Neural progenitor cell (in vitro differentiated cells): ENCODE results near the gene WBP1L. TPM values are rescaled to one million over a fixed set of nuclear protein-coding genes. Genes with fewer than 3 reads are reported as not detected.
"Not testable (repeated sequence)": the region's sequence is repeated elsewhere in the genome, so short reads cannot be mapped to it uniquely, and the experiment has no call there.

Experiments used
- DNase-seq: peaks from one replicate; pipeline ENCODE4 v3.0.0-alpha.2; 2016; ENCODE audit warnings: low spot score
- H2AFZ ChIP-seq: fragments of 200-600 bp; sonication (generic); replicated peaks from 2 replicates; pipeline ENCODE4 v1.6.1; 2016; ENCODE audit warnings: antibody characterized with exemption
- H3F3A ChIP-seq: fragments of 200-600 bp; sonication (generic); 2 replicates; pipeline ENCODE4 v1.6.1; 2016; ENCODE audit warnings: antibody characterized with exemption, low read depth
- H3K27ac ChIP-seq: fragments of 200-600 bp; sonication (generic); 2 replicates; pipeline ENCODE4 v1.5.1; 2016; ENCODE audit warnings: mild to moderate bottlenecking
- H3K27me3 ChIP-seq: fragments of 200-600 bp; sonication (generic); 2 replicates; pipeline ENCODE4 v1.6.1; 2016; ENCODE audit warnings: mild to moderate bottlenecking, moderate library complexity
- H3K36me3 ChIP-seq: fragments of 200-600 bp; sonication (generic); 2 replicates; pipeline ENCODE4 v1.5.1; 2016
- H3K4me1 ChIP-seq: fragments of 200-600 bp; sonication (generic); 2 replicates; pipeline ENCODE4 v1.6.1; 2016; ENCODE audit warnings: mixed run types
- H3K4me2 ChIP-seq: fragments of 200-600 bp; sonication (generic); 2 replicates; pipeline ENCODE4 v1.6.1; 2016
- H3K4me3 ChIP-seq: fragments of 200-600 bp; sonication (generic); 2 replicates; pipeline ENCODE4 v1.5.1; 2016
- H3K79me2 ChIP-seq: fragments of 200-600 bp; sonication (generic); 2 replicates; pipeline ENCODE4 v1.6.1; 2016; ENCODE audit warnings: low read depth
- H3K9ac ChIP-seq: fragments of 200-600 bp; sonication (generic); 2 replicates; pipeline ENCODE4 v1.6.1; 2016
- H3K9me3 ChIP-seq: fragments of 200-600 bp; sonication (generic); 2 replicates; pipeline ENCODE4 v1.5.1; 2016; ENCODE audit warnings: low read depth
- H4K20me1 ChIP-seq: fragments of 200-600 bp; sonication (generic); 2 replicates; pipeline ENCODE4 v1.6.1; 2016; ENCODE audit warnings: low read depth
- H3K27ac Mint-ChIP-seq: 3 replicates; pipeline ENCODE4 v1.8.0; 2021; ENCODE audit warnings: mixed read lengths
- H3K27me3 Mint-ChIP-seq: 2 replicates; pipeline ENCODE4 v1.8.0; 2022; ENCODE audit warnings: low read depth, mild to moderate bottlenecking, inconsistent platforms, moderate library complexity, mixed read lengths; ENCODE audit not compliant: insufficient read depth
- H3K36me3 Mint-ChIP-seq: 3 replicates; pipeline ENCODE4 v1.8.0; 2021; ENCODE audit warnings: mixed read lengths
- H3K4me1 Mint-ChIP-seq: 3 replicates; pipeline ENCODE4 v1.8.0; 2021; ENCODE audit warnings: mixed read lengths
- H3K4me3 Mint-ChIP-seq: 3 replicates; pipeline ENCODE4 v1.8.0; 2021; ENCODE audit warnings: mild to moderate bottlenecking, moderate library complexity, mixed read lengths
- H3K9me3 Mint-ChIP-seq: 3 replicates; pipeline ENCODE4 v1.8.0; 2020; ENCODE audit warnings: mixed read lengths
- EZH2 ChIP-seq: fragments of 200-600 bp; sonication (generic); IDR thresholded peaks from 2 replicates; pipeline ENCODE4 v1.6.1; 2017; ENCODE audit warnings: antibody characterized with exemption, mild to moderate bottlenecking, moderate library complexity
- EZH2phosphoT487 ChIP-seq: fragments of 200-600 bp; sonication (generic); IDR thresholded peaks from 2 replicates; pipeline ENCODE4 v1.6.1; 2017; ENCODE audit warnings: antibody characterized with exemption
- total RNA-seq: library from RNA; depleted of rRNA; stranded (reverse); fragments of >200 nt; gene quantifications from 2 replicates; pipeline ENCODE4 v1.2.3, GENCODE V29; 2015; ENCODE audit warnings: low replicate concordance
- TF ChIP-seq, protein P1 (sequence below): fragments of 200-600 bp; sonication (generic); IDR thresholded peaks from 2 replicates; pipeline ENCODE4 v1.5.1; 2017; ENCODE audit warnings: antibody characterized with exemption, mild to moderate bottlenecking

The WBP1L gene
- total RNA-seq, 1 donor from 2014 or later = 21.1 TPM

DNA sequence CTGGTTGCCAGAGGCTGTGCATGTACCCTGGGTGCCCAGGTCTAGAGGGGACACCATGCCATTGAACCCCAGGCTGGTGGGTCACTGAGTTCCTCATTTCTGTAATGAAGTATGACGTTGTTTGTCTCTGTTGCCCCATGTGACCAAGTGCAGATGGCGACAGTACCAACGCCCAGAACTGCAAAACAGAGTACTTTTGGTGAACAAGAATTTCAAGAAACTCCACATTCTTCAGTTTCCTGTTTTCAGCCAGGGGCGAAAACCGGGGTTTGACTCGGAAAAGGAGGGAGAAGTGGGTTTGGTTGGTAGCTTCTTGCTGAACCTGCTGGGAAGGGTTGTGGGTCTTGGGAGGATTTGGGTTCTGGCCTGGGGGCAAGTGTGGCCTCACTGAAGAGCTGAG is 75.3 kb downstream of the WBP1L start:
- H4K20me1 ChIP-seq = no peaks in the 10 kb centered on the region
- no peaks in the 10 kb centered on the region for H3F3A ChIP-seq
- H3K4me1 ChIP-seq = no peaks in the 10 kb centered on the region
- no peak overlapping the region for H2AFZ ChIP-seq
- H3K79me2 ChIP-seq = no peaks in the 10 kb centered on the region
- no peak overlapping the region for H3K27ac ChIP-seq
- no peak for DNase-seq
- H3K27me3 ChIP-seq = no peaks in the 10 kb centered on the region
- no peak overlapping the region for H3K4me3 ChIP-seq
- peaks cover 10% of the 10 kb centered on the region for H3K4me1 Mint-ChIP-seq
- H3K9me3 ChIP-seq = no peaks in the 10 kb centered on the region
- H3K27ac Mint-ChIP-seq = no peak overlapping the region
- no peak overlapping the region for H3K9ac ChIP-seq
- peaks cover 6% of the 10 kb centered on the region for H3K36me3 Mint-ChIP-seq
- no peaks in the 10 kb centered on the region for H3K36me3 ChIP-seq
- no peak overlapping the region for H3K4me2 ChIP-seq
- TF ChIP-seq, protein P1, sequence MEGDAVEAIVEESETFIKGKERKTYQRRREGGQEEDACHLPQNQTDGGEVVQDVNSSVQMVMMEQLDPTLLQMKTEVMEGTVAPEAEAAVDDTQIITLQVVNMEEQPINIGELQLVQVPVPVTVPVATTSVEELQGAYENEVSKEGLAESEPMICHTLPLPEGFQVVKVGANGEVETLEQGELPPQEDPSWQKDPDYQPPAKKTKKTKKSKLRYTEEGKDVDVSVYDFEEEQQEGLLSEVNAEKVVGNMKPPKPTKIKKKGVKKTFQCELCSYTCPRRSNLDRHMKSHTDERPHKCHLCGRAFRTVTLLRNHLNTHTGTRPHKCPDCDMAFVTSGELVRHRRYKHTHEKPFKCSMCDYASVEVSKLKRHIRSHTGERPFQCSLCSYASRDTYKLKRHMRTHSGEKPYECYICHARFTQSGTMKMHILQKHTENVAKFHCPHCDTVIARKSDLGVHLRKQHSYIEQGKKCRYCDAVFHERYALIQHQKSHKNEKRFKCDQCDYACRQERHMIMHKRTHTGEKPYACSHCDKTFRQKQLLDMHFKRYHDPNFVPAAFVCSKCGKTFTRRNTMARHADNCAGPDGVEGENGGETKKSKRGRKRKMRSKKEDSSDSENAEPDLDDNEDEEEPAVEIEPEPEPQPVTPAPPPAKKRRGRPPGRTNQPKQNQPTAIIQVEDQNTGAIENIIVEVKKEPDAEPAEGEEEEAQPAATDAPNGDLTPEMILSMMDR = no peak
- TF ChIP-seq EZH2phosphoT487 (no peak), EZH2 (no peak)
- H3K9me3 Mint-ChIP-seq = no peaks in the 10 kb centered on the region
- no peaks in the 10 kb centered on the region for H3K27me3 Mint-ChIP-seq
- H3K4me3 Mint-ChIP-seq = no peak overlapping the region

DNA sequence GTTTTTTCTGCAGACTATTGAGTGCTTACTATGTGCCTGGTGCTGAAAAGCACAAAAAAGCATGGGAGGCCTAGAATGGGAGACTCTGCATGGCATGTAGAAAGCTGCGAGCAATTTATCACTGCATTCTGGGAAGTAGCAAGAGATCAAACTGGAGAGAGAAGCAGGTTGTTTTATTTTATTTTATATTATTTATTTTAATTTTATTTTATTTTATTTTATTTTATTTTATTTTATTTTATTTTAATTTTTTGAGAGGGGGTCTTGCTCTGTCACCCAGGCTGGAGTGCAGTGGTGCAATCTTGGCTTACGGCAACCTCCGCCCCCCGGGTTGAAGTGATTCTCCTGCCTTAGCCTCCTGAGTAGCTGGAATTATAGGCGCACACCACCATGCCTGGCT is 76.3 kb downstream of the WBP1L start:
- not testable (repeated sequence) for H3K27me3 ChIP-seq, H3K79me2 ChIP-seq, H3K4me2 ChIP-seq, H3K27ac ChIP-seq, DNase-seq, H3K27ac Mint-ChIP-seq, H3K27me3 Mint-ChIP-seq, H3K36me3 ChIP-seq, H3K4me1 Mint-ChIP-seq, H3K4me3 ChIP-seq, H3K9me3 Mint-ChIP-seq, H3K36me3 Mint-ChIP-seq, H3K9ac ChIP-seq, H3F3A ChIP-seq, H3K4me3 Mint-ChIP-seq, H3K4me1 ChIP-seq, H2AFZ ChIP-seq, H3K9me3 ChIP-seq, H4K20me1 ChIP-seq

DNA sequence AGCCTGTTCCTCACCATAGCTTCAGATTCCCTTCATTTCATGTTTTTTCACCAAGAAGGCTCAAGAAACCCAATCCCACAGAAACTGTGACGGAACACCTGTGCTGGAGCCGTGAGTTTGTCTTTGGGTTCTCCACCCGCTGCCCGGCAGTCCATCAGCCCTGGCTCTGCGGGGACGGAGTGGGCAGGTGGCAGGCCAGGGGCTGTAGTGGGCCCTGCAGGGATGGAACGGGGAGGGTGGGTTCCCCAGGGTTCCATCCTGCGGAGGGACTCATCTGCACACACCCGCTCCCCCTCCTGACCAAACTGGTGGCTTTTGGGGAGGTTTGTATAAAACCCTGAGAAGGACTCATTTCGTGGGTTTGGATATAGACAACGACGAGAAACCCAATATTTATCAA is 78.5 kb downstream of the WBP1L start:
- Mint-ChIP-seq H3K27me3 (peaks cover 2% of the 10 kb centered on the region), H3K36me3 (no peaks in the 10 kb centered on the region), H3K27ac (no peak overlapping the region), H3K4me1 (no peaks in the 10 kb centered on the region), H3K4me3 (no peak overlapping the region), H3K9me3 (peaks cover 5% of the 10 kb centered on the region)
- Histone ChIP-seq H3F3A (no peaks in the 10 kb centered on the region), H3K9me3 (no peaks in the 10 kb centered on the region), H3K9ac (no peak overlapping the region), H3K4me2 (no peak overlapping the region), H3K27ac (no peak overlapping the region), H3K4me3 (no peak overlapping the region), H4K20me1 (no peaks in the 10 kb centered on the region), H2AFZ (no peak overlapping the region), H3K27me3 (no peaks in the 10 kb centered on the region), H3K79me2 (no peaks in the 10 kb centered on the region), H3K36me3 (no peaks in the 10 kb centered on the region), H3K4me1 (no peaks in the 10 kb centered on the region)
- no peak for TF ChIP-seq EZH2phosphoT487
- no peak for DNase-seq

DNA sequence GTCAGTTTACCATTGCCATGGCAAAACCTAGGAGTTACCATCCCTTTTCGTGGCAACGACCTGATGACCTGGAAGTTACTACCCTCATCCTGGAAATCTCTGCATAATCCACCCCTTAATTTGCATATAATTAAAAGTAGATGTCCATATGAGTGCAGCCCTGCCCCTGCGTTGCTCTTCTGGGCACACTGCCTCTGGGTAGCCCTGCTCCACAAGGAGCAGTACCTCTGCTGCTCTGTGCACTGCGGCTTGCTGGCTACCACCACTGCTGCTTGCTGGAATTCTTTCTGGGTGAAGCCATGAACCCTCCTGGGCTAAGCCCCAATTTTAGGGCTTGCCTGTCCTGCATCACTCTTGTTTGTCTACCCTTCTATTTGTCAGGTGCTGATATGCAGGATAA is 80.9 kb downstream of the WBP1L start:
- DNase-seq = no peak
- Mint-ChIP-seq H3K9me3 (peaks cover 5% of the 10 kb centered on the region), H3K27me3 (peaks cover 2% of the 10 kb centered on the region), H3K27ac (no peak overlapping the region), H3K36me3 (no peaks in the 10 kb centered on the region), H3K4me1 (peaks cover 2% of the 10 kb centered on the region), H3K4me3 (no peak overlapping the region)
- Histone ChIP-seq H3K4me1 (no peaks in the 10 kb centered on the region), H3F3A (no peaks in the 10 kb centered on the region), H3K36me3 (no peaks in the 10 kb centered on the region), H2AFZ (no peak overlapping the region), H3K9ac (no peak overlapping the region), H3K79me2 (no peaks in the 10 kb centered on the region), H3K9me3 (no peaks in the 10 kb centered on the region), H3K4me3 (no peak overlapping the region), H3K27ac (no peak overlapping the region), H4K20me1 (no peaks in the 10 kb centered on the region), H3K4me2 (no peak overlapping the region), H3K27me3 (no peaks in the 10 kb centered on the region)
- no peak for TF ChIP-seq EZH2
- TF ChIP-seq, protein P1 = no peak
- TF ChIP-seq EZH2phosphoT487 = no peak
